Stimulated activated CD8-positive, alpha-beta memory T cell treated with anti-CD3 and anti-CD28 coated beads, Interleukin-4, amount 100 ng/mL, for 48 hours (primary cell): Measurements from ENCODE around the gene QKI.

Experiments
- DNase-seq: peaks from one replicate; pipeline ENCODE4 v3.0.0-alpha.2; 2020

Gene QKI

DNA sequence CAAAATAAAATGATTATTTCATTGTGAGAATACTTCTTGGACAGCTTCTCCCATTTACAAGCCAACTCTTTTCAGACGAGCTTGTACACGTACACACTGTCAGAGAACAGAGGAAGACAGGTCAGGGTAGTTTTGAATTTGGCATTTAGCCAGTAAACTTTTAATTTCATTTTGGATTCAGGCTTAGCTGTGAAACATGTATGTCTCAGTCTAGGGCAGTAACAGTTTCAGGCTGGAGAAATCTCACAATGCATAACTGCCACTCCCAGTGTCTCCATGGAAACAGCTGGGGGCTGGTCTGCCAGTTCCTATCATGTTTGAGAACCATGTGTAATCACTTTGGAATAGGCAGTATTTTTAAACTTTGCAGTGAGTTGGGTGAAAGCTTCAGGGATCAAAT, 22.0 kb upstream of the QKI start:
- no peak for DNase-seq

- DNase-seq: no peak
These were observed 20.6 kb upstream of the QKI start for GRCh38 chr6:163393923-163394322.

DNA sequence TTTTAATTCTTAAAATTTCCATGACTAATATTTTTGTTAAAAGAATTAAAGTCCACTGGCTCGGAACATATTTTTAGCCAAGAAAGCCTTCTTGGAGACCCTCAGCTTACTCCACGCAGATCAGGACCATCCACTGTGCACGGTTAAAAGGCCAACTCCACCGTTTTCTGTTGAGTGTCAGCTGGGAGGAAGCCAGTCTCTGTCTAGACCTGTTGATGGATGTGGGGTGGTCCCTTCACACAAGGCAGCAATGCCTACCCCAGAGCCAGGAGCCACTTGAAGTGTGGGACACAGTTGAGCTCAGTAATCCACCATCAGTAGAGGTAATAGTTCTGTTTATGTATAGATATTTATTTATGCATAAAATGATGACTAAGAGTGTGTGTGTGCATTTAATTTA, 19.9 kb upstream of the QKI start:
- no peak for DNase-seq

DNA sequence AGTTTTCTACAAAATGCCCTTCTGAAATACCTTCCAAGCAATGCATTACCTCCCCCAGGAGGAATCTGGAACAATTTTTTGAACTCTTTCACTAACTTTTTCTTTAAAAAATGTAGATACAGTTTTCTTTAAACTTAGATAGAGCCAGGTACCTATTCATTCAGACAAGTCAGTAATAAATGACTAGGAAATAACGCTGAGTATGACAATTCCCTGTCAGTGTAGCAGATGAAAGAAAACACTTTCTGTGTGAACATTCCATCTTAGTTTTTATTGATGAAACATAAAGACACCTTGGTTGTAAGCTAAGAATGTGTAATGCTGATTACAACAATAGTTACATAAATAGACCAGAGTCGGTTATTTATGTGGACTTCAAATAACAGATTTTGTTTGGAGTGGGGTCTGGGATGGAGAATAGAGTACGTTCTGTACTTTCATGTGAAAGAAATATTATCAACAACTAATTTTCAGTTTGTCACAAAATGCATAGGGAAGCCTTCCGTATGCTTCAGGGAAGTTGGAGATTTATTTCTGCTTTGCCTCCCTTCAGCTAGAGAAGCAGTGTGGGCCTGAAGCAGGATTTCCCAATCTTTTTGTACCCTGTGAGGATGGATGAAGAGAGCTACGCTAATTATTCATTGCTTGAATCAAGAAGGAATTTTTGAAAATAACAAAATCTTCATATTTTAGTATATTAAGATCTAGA, 19.2 kb upstream of the QKI start:
- DNase-seq: no peak

DNA sequence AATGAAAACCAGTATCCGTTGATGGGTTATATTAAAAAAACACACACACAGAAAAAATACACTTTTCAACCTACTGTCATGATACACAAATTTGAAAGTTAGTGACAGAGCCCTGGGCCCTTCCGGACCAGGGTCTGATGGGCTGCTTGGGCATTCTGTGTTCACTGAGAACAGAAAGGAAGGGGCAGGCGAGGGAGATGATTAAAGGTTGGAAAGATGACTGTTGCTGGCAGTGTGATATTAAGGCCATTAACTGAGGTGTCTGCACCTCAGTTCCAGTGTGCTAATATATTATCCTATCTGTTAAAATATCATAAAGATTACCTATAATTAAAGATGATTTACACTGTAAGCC, 18.7 kb upstream of the QKI start:
- DNase-seq: no peak

DNA sequence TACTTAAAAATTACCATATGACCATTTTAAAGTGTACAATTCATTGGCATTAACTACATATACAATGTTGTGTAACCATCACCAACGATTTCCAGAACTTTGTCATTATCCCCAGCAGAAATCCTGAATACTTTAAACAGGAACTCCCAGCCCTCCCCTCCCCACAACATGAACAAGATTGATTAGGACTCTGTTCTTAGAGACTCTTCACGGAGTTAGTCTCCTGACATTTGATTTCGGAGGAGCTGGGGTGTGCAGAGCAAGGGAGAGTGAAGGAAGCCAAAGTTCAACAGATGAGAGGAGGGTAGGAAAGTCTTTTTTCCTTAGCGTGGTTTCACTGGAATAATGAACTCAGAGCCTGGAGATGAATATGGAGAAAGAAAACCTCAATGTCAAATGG, 17.2 kb upstream of the QKI start:
- no peak for DNase-seq

GRCh38 chr6:163398115-163398514, 16.4 kb upstream of the QKI start:
- no peak for DNase-seq

DNA sequence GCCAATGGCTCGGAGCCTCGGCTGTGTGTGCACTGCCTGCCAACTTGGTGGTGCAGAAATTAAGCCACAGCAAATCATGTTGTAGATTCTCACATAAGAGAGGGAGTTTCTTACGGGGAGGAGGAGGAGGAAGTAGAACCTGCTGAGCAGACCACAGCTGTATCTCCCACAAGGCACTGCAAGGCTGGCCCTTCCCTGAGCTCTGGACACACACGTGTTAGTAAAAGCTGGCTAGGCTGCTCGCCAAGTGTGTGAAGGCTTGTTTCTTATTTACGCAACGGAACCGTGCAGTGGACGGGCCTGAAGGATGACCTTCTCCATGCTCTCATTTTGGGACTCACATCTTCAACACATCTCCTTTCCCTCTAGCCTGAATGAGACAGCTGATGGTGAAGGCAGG, 15.7 kb upstream of the QKI start:
- DNase-seq: no peak

DNA sequence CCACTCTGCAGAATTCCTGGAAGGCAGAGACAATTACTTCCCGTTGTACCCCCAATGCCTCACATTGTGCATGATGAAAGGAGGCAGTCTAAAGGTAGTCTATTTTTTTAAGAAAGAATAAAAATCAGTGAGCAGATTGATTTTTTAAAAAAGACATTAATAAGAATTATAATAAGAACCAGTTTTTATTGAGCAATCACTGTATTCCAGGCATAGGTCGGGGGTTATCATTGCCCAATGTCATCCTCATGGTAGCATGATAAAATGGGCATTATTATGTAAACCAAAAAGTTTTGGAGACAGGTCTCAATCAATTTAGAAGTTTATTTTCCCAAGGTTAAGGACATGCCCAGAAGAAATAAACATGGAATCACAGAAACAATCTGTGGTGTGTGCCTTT, 14.0 kb upstream of the QKI start:
- no peak for DNase-seq

DNA sequence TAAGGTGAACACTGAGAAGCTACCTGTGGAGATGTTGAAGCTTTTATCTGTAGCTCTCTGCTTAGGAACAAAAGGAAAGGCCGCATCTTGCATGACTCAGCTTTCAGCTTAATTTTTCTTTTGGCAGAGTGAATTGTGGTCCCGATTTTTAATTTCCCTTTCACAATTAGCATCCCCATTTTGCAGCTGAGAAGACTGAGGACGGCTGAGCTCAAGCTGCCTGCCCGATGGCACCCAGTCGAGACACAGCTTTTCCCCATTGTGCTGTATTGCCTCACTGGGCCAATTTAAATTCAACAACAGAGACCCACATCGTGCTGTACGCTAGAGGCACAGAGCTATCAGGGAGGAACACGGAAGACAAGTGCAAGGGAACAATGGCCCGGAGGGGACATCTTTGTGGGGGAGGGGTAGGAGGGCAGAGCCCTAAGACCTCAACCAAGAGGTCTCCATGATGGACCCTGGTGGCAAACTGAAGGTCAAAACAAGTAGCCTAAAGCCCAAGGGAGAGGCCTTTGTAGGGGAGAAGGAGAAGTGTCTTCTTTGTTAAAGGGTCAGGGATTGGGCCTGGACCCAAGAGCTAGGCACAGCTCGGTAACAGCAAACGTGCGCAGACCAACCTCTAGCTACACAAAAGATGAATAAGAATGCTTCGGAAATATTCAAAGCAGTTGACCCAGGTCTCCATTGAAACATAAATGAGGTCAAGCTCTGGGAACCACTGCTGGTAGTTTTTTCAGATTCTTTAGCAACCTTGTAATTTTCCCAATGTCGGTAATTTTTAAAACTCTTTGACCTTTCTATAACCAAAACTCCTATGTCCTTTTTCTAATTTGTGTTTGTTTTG, 13.3 kb upstream of the QKI start:
- no peak for DNase-seq

GRCh38 chr6:163402616-163403015, 11.9 kb upstream of the QKI start:
- no peak for DNase-seq

GRCh38 chr6:163404825-163405265, 9.7 kb upstream of the QKI start:
- DNase-seq: no peak

- DNase-seq: peak; percentile 32
These were observed 8.9 kb upstream of the QKI start for GRCh38 chr6:163405412-163406309.

DNA sequence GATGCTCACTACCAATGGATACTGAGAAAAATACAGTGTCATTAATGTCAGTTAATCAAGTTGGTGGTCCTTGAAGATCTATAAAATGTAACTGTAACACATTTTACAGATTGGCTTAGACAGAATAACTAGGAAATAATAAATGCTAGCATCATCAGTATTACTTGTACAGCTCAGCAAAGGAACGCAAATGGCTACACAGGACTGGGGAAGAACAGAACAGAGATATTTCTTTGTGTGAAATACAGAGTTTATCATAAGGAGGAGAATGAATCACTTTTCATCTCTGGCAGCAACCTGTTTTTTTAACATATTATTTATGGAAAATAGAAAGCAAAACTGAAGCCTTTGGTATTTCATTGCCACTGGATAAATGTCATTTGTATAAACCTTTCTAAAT, 8.2 kb upstream of the QKI start:
- no peak for DNase-seq

DNA sequence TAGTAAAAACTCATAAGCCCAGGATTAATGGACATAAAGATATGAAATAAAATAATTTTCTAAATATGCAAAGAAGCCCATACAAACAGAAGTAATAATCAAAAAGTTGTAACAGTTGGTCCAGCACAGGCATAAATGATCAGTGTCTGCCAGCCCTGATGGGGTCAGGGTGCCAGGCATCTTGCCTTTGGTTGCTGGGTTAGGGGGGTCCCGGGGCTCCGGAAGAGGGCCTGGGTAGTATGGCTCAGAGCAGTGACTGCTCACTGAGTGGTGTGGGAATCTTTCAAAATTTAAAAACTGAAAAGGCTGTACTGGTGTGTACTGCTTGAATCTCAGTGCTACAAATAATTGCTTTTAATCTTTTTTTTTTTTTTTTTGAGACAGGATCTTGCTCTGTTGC, 7.7 kb upstream of the QKI start:
- no peak for DNase-seq

- DNase-seq: no peak
These were observed 6.0 kb upstream of the QKI start for GRCh38 chr6:163408352-163408991.

- no peak for DNase-seq
These were observed 4.8 kb upstream of the QKI start for GRCh38 chr6:163409712-163410111.

GRCh38 chr6:163412341-163412740, 2.2 kb upstream of the QKI start:
- no peak for DNase-seq

GRCh38 chr6:163412801-163413344, 1.6 kb upstream of the QKI start:
- no peak for DNase-seq

DNA sequence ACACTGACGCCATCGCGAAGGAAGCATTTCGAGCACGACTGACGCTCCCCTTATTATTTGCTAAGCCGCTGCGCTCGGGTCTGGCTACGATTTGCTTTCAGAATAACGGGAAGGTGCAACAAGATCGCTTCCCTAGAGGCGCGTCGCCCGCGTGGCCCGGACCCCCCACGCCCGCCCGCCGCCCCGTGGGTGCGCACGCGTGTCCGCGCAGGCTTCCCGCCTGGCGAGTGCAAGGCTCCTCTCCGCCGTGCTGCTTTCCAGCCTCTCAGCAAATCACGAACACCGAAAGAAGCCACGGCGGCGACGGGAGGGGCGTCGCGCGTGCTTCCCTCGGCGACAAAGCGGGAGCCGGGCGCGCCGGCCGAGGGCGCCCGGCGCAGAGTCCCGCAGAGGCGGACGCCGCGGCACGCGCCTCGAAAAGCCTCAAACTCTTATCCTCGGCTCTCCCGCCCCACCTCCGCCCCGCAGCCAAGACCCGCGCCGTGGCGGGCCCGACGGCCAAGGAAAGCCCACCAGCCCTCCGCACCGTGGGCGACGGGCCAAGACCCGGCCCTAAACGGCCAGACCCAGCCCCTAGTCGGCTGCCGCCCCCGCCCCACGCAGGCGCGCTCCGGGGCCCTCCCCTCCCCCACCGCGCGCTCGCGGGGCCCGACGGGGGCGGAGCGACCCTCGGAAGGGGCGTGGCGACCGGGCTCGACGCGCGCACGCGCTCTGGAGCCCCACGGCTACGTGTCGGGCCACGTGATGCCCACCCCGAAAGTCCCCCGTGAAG, 987 bp upstream of the QKI start:
- peak; percentile 90 for DNase-seq

GRCh38 chr6:163414946-163415619, 565 bp downstream of the QKI start:
- DNase-seq: peak; percentile 46
